HT-29 (cell line): Measurements from ENCODE around the gene WDR18. TPM values are rescaled to one million over a fixed set of nuclear protein-coding genes. Genes with fewer than 3 reads are reported as not detected.

Experiments
- DNase-seq: peaks from one replicate; pipeline ENCODE4 v3.0.0-alpha.2; 2015; ENCODE audit warnings: low spot score
- total RNA-seq: library from RNA; depleted of rRNA; stranded (reverse); fragments of >200 nt; shearing (Covaris generic); gene quantifications from 2 replicates; pipeline ENCODE4 v1.2.3, GENCODE V29; 2014

Gene WDR18
- total RNA-seq, 1 experiment from 2014 or later: 186 TPM

GRCh38 chr19:991174-991931, 7.2 kb downstream of the WDR18 start:
- no peak for DNase-seq

GRCh38 chr19:991932-992669, 8.0 kb downstream of the WDR18 start:
- DNase-seq: no peak

- no peak for DNase-seq
Observed at GRCh38 chr19:992670-993055, 8.5 kb downstream of the WDR18 start.

- DNase-seq: no peak
Observed at GRCh38 chr19:993361-993830, 9.3 kb downstream of the WDR18 start.

- no peak for DNase-seq
Observed at GRCh38 chr19:993831-994393, 9.8 kb downstream of the WDR18 start.

GRCh38 chr19:994516-994915, 10.4 kb downstream of the WDR18 start:
- no peak for DNase-seq

GRCh38 chr19:995051-995827, 11.1 kb downstream of the WDR18 start:
- DNase-seq: no peak

GRCh38 chr19:996051-996838, 12.1 kb downstream of the WDR18 start:
- DNase-seq: no peak

- DNase-seq: no peak
Observed at GRCh38 chr19:998064-998463, 13.9 kb downstream of the WDR18 start.

GRCh38 chr19:999379-999719, 15.2 kb downstream of the WDR18 start:
- DNase-seq: no peak

GRCh38 chr19:1000095-1000494, 15.9 kb downstream of the WDR18 start, which contains the start of gene GRIN3B:
TSS of gene GRIN3B (plus strand) at chr19:1000419. CDS start at chr19:1000438, 19 bp downstream.
- no peak for DNase-seq

GRCh38 chr19:1000591-1001537, 16.7 kb downstream of the WDR18 start:
- no peak for DNase-seq

GRCh38 chr19:1001538-1002166, 17.5 kb downstream of the WDR18 start:
- DNase-seq: no peak

GRCh38 chr19:1002600-1002999, 18.5 kb downstream of the WDR18 start:
- no peak for DNase-seq

GRCh38 chr19:1003283-1003682, 19.1 kb downstream of the WDR18 start:
- no peak for DNase-seq

- DNase-seq: no peak
Observed at GRCh38 chr19:1004204-1004802, 20.2 kb downstream of the WDR18 start.

GRCh38 chr19:1004803-1005664, 20.9 kb downstream of the WDR18 start:
- no peak for DNase-seq
